ENCODE results near the gene DGKG.

DNA sequence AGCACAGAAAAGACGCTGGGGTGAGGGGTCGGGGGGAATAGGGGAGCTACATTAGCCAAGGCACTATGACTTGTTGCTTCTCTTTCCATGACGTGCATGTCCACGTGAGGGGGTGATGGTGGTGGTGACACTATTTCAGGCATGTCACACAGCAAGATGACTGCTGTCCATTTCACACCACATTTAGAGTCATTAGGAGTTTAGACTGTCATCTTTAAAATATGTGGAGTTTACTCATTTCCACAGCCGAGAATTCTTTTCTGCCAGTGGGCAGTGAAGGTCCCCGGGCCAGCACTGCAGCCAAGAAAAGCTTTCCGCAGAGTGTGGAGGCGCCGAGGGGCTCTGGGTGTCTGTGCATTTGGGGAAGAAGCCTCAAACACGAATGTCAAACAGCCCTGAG is 954 bp upstream of the DGKG start:
- TF ChIP-seq NFIC (IDR thresholded peaks at IDR 0.05; ENCODE audit: borderline replicate concordance) (no peak), NRF1 (IDR thresholded peaks at IDR 0.05; ENCODE audit: low read depth, low read length) (no peak), FOXM1 (IDR thresholded peaks at IDR 0.05; ENCODE audit: low read depth) (no peak)
- TF ChIP-seq, protein P1, sequence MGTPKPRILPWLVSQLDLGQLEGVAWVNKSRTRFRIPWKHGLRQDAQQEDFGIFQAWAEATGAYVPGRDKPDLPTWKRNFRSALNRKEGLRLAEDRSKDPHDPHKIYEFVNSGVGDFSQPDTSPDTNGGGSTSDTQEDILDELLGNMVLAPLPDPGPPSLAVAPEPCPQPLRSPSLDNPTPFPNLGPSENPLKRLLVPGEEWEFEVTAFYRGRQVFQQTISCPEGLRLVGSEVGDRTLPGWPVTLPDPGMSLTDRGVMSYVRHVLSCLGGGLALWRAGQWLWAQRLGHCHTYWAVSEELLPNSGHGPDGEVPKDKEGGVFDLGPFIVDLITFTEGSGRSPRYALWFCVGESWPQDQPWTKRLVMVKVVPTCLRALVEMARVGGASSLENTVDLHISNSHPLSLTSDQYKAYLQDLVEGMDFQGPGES (IDR thresholded peaks at IDR 0.05; ENCODE audit: low read depth, low read length), result no peak
- TF ChIP-seq, protein P2, sequence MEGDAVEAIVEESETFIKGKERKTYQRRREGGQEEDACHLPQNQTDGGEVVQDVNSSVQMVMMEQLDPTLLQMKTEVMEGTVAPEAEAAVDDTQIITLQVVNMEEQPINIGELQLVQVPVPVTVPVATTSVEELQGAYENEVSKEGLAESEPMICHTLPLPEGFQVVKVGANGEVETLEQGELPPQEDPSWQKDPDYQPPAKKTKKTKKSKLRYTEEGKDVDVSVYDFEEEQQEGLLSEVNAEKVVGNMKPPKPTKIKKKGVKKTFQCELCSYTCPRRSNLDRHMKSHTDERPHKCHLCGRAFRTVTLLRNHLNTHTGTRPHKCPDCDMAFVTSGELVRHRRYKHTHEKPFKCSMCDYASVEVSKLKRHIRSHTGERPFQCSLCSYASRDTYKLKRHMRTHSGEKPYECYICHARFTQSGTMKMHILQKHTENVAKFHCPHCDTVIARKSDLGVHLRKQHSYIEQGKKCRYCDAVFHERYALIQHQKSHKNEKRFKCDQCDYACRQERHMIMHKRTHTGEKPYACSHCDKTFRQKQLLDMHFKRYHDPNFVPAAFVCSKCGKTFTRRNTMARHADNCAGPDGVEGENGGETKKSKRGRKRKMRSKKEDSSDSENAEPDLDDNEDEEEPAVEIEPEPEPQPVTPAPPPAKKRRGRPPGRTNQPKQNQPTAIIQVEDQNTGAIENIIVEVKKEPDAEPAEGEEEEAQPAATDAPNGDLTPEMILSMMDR (IDR thresholded peaks at IDR 0.05), result no peak
- TF ChIP-seq, protein P3, sequence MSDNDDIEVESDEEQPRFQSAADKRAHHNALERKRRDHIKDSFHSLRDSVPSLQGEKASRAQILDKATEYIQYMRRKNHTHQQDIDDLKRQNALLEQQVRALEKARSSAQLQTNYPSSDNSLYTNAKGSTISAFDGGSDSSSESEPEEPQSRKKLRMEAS (IDR thresholded peaks at IDR 0.05; ENCODE audit: low read depth), result no peak
